Ammon's horn (tissue), 1 donor: Measurements from ENCODE around the gene OR2A14.
A peak's percentile ranks its signal among the peaks of the same experiment; 100 is the strongest.
"Not testable (repeated sequence)": the region's sequence is repeated elsewhere in the genome, so short reads cannot be mapped to it uniquely, and the experiment has no call there.

ENCODE experiments used
- DNase-seq: peaks from one replicate; pipeline ENCODE4 v3.0.0-alpha.2; 2016; ENCODE audit warnings: low spot score

The OR2A14 gene

GRCh38 chr7:144148224-144148827 is 25.4 kb downstream of the OR2A14 start:
- DNase-seq: no peak

- DNase-seq: no peak
Observed at GRCh38 chr7:144158861-144159260, 35.9 kb downstream of the OR2A14 start.

GRCh38 chr7:144164784-144165183 is 41.8 kb downstream of the OR2A14 start:
- no peak for DNase-seq

GRCh38 chr7:144171594-144172350 is 48.8 kb downstream of the OR2A14 start:
- not testable (repeated sequence) for DNase-seq

GRCh38 chr7:144174613-144175012 is 51.6 kb downstream of the OR2A14 start:
- DNase-seq: no peak

- DNase-seq: peak; percentile 4
Observed at GRCh38 chr7:144178380-144179164, 55.6 kb downstream of the OR2A14 start.

- not testable (repeated sequence) for DNase-seq
Observed at GRCh38 chr7:144179165-144179479, 56.1 kb downstream of the OR2A14 start.
